HL-60 (cell line): Measurements from ENCODE around the gene PUS1.
"Not testable (repeated sequence)": the region's sequence is repeated elsewhere in the genome, so short reads cannot be mapped to it uniquely, and the experiment has no call there.

ENCODE experiments used
- DNase-seq, 2 experiments: peaks; one replicate each; pipeline ENCODE4 v3.0.0-alpha.2; 2010 to 2020; ENCODE audit warnings: low read depth in 1 of 2, low spot score in 1 of 2
- H3K27ac ChIP-seq: fragments of 250-450 bp; sonication (Bioruptor Pico); replicated peaks from 2 replicates; pipeline ENCODE4 v1.5.1; 2020; ENCODE audit warnings: mild to moderate bottlenecking, moderate library complexity
- H3K27me3 ChIP-seq: fragments of 250-450 bp; sonication (Bioruptor Pico); 2 replicates; pipeline ENCODE4 v1.5.1; 2021; ENCODE audit warnings: mild to moderate bottlenecking, moderate library complexity; ENCODE audit not compliant: insufficient read depth, poor library complexity, severe bottlenecking
- H3K4me3 ChIP-seq: replicated peaks from 2 replicates; pipeline ENCODE4 v1.5.1; 2011; ENCODE audit warnings: mild to moderate bottlenecking, control low read depth, low read length; ENCODE audit not compliant: insufficient read depth
- CTCF ChIP-seq: IDR thresholded peaks from one replicate; pipeline ENCODE4 v1.5.1; 2011; ENCODE audit warnings: low read length, control low read depth, inconsistent platforms; ENCODE audit not compliant: insufficient read depth
- GABPA ChIP-seq: IDR thresholded peaks from 2 replicates; pipeline ENCODE4 v1.6.1; 2012; ENCODE audit warnings: low read depth
- POLR2AphosphoS5 ChIP-seq: IDR thresholded peaks from 2 replicates; pipeline ENCODE4 v1.6.1; 2012; ENCODE audit warnings: low read depth
- REST ChIP-seq: IDR thresholded peaks from 2 replicates; pipeline ENCODE4 v1.6.1; 2012; ENCODE audit warnings: low read depth; ENCODE audit not compliant: insufficient replicate concordance
- SPI1 ChIP-seq: IDR thresholded peaks from 2 replicates; pipeline ENCODE4 v1.6.1; 2012; ENCODE audit warnings: low read depth, mild to moderate bottlenecking, borderline replicate concordance

The PUS1 gene

GRCh38 chr12:131885543-131886057 is 43.5 kb upstream of the PUS1 start:
- Histone ChIP-seq H3K4me3 (no peak overlapping the region), H3K27ac (no peak overlapping the region), H3K27me3 (no peaks in the 10 kb centered on the region)
- DNase-seq: no peak
- TF ChIP-seq POLR2AphosphoS5: no peak
- no peak for TF ChIP-seq GABPA
- no peak for TF ChIP-seq CTCF
- TF ChIP-seq REST: no peak
- no peak for TF ChIP-seq SPI1

GRCh38 chr12:131891722-131892121 is 37.4 kb upstream of the PUS1 start:
- not testable (repeated sequence) for H3K4me3 ChIP-seq, DNase-seq, H3K27ac ChIP-seq, H3K27me3 ChIP-seq

GRCh38 chr12:131892711-131893604 is 36.1 kb upstream of the PUS1 start:
- Histone ChIP-seq H3K4me3 (no peak overlapping the region), H3K27me3 (no peaks in the 10 kb centered on the region), H3K27ac (no peak overlapping the region)
- DNase-seq: no peak
- TF ChIP-seq GABPA (no peak), SPI1 (no peak), CTCF (no peak), POLR2AphosphoS5 (no peak)

- DNase-seq: no peak
- Histone ChIP-seq H3K4me3 (peak overlapping the region; percentile 39), H3K27ac (no peak overlapping the region), H3K27me3 (no peaks in the 10 kb centered on the region)
- TF ChIP-seq CTCF: no peak
- TF ChIP-seq REST: no peak
- TF ChIP-seq SPI1: no peak
- TF ChIP-seq POLR2AphosphoS5: no peak
- no peak for TF ChIP-seq GABPA
Observed at GRCh38 chr12:131893605-131894312, 35.3 kb upstream of the PUS1 start.
